ENCODE data around the gene ZNF136. TPM values are rescaled to one million over a fixed set of nuclear protein-coding genes. Genes with fewer than 3 reads are reported as not detected.

ZNF136 gene
- 4.6 TPM for total RNA-seq (2021; ENCODE audit: unreplicated experiment)
- polyA plus RNA-seq (2012; ENCODE audit: insufficient read length) = 4.2 TPM
- Bru-seq, nascent RNA = percentile 74 among the genes with signal in this experiment
- BruChase-seq, experiment 1, labeled RNA remaining after a 2-hour chase = percentile 74 among the genes with signal in this experiment
- percentile 72 among the genes with signal in this experiment for BruChase-seq, experiment 2, labeled RNA remaining after a 6-hour chase
- long read RNA-seq, transcript ZNF136-201 (4 exons, 3,643 nt) = major isoform, 8 of 10 reads
- long read RNA-seq, partial matches to known transcripts = 0 of 10 reads
- long read RNA-seq, other reads (novel, unspliced or antisense) = 0 of 10 reads

GRCh38 chr19:12162882-12163806 is at the start of gene ZNF136:
ZNF136 (plus strand) TSS chr19:12163096; CDS start chr19:12163204, 108 bp downstream.
- POLR2A ChIA-PET = interaction anchor here (0.6 kb wide), 2 partner anchors 76 to 360 kb away, joined by 10 to 15 read pairs; no protein-coding TSS in a partner anchor
- no peak for DNase-seq (ENCODE audit: low read depth, low spot score)
- TF ChIP-seq POLR2AphosphoS5 (IDR thresholded peaks at IDR 0.05; ENCODE audit: low read depth, low read length) (peak; percentile 46; the same call in 1 of the 2 replicates), REST (IDR thresholded peaks at IDR 0.05; ENCODE audit: insufficient read depth in 1 of 2, low read depth in 2 of 2, low read length in 1 of 2) (no peak), SIN3A (IDR thresholded peaks at IDR 0.05; ENCODE audit: borderline replicate concordance, insufficient read depth, low read depth, low read length) (peak; percentile 75; the same call in 1 of the 2 replicates)
- no TSS peak for BruUV-seq (replicated peaks)
- ATAC-seq = peak; percentile 98
- in situ Hi-C loops (cut with HindIII; ENCODE audit: low pct_unique_long_range_greater_than_20kb, low sequenced_read_pairs) = no loop called here
- CTCF ChIA-PET = no interaction called here
- H3K36me3 ChIP-seq (ENCODE audit: control insufficient read depth, insufficient read depth, low read length) = no peaks in the 10 kb centered on the region
- H3K4me3 ChIP-seq (ENCODE audit: low read depth in 2 of 2, low read length in 2 of 2) = peak within 1 kb of the TSS; percentile 71 to 85
- no peaks in the 10 kb centered on the region for H3K4me1 ChIP-seq (ENCODE audit: control insufficient read depth, insufficient read depth, low read length)
- no peaks in the 10 kb centered on the region for H3K27me3 ChIP-seq (ENCODE audit: control insufficient read depth, insufficient read depth, low read length)
- peak within 1 kb of the TSS; percentile 88 for H3K27ac ChIP-seq (ENCODE audit: low read length)
- intact Hi-C loops (cut with micrococcal nuclease; ENCODE audit: unreplicated experiment) = no loop called here
- no peaks in the 10 kb centered on the region for H3K9me3 ChIP-seq (ENCODE audit: control insufficient read depth, insufficient read depth, low read depth, low read length)

- DNase-seq (ENCODE audit: low read depth, low spot score) (no peak), ATAC-seq (no peak)
- Histone ChIP-seq H3K9me3 (ENCODE audit: control insufficient read depth, insufficient read depth, low read depth, low read length) (peaks cover 44% of the 10 kb centered on the region), H3K27me3 (ENCODE audit: control insufficient read depth, insufficient read depth, low read length) (no peaks in the 10 kb centered on the region), H3K4me3 (ENCODE audit: low read depth in 2 of 2, low read length in 2 of 2) (no peak overlapping the region), H3K27ac (ENCODE audit: low read length) (no peak overlapping the region), H3K36me3 (ENCODE audit: control insufficient read depth, insufficient read depth, low read length) (0 out of 2 replicates have a peak, but pooled peaks cover 3% of the 10 kb centered on the region), H3K4me1 (ENCODE audit: control insufficient read depth, insufficient read depth, low read length) (no peaks in the 10 kb centered on the region)
- ChIA-PET CTCF (no interaction called here), POLR2A (no interaction called here)
- BruUV-seq (replicated peaks) = TSS peak; percentile 48
- TF ChIP-seq SIN3A (IDR thresholded peaks at IDR 0.05; ENCODE audit: borderline replicate concordance, insufficient read depth, low read depth, low read length) (no peak), CTCF (IDR thresholded peaks at IDR 0.05) (no peak), TCF7L2 (IDR thresholded peaks at IDR 0.05; ENCODE audit: low read depth, low read length) (no peak), REST (IDR thresholded peaks at IDR 0.05; ENCODE audit: insufficient read depth in 1 of 2, low read depth in 2 of 2, low read length in 1 of 2) (no peak), POLR2AphosphoS5 (IDR thresholded peaks at IDR 0.05; ENCODE audit: low read depth, low read length) (no peak)
- in situ Hi-C loops (cut with HindIII; ENCODE audit: low pct_unique_long_range_greater_than_20kb, low sequenced_read_pairs) = no loop called here
- intact Hi-C loops (cut with micrococcal nuclease; ENCODE audit: unreplicated experiment) = no loop called here
Measured at GRCh38 chr19:12113121-12113520, 49.8 kb upstream of the ZNF136 start.

Data from Panc1 (cell line).